NCI-H526 treated with DMSO at 0.1 percent for 48 hours (cell line): ENCODE measurements around the gene RBMS3.

ENCODE experiments used
- DNase-seq: peaks from one replicate; lab custom pipeline; 2025; lab: John Stamatoyannopoulos, UW

The RBMS3 gene

DNA sequence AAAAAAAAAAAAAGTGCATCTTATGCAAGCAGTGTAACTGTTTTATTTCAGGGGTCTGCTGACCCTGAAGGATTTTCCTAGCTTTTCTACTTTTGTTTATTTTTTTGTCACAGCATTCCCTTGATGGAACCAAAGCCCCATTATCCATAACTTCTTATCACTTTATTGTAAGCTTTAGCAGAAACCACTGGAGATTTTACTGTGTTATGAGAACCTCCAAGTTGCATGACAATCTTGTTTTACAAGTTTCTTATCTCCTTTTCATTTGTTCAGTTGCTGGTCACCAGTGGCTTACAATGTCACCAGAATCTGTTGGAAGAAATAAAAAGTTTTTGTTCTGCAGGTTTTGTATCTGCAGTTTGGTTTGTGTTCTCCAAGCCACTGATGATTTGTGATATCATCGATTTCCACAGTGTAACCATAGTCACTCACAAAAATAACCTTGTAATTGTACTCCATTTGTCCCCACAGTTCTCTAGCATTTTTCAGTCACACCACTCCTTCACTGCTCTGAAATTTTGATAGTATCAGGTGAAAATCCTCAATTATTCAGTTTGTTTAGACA, 660.0 kb downstream of the RBMS3 start:
- DNase-seq = no peak

- no peak for DNase-seq
These were observed 661.4 kb downstream of the RBMS3 start for GRCh38 chr3:29942297-29942696.

GRCh38 chr3:29949131-29949530, 668.3 kb downstream of the RBMS3 start:
- no peak for DNase-seq

- no peak for DNase-seq
These were observed 669.2 kb downstream of the RBMS3 start for GRCh38 chr3:29949940-29950616.

DNA sequence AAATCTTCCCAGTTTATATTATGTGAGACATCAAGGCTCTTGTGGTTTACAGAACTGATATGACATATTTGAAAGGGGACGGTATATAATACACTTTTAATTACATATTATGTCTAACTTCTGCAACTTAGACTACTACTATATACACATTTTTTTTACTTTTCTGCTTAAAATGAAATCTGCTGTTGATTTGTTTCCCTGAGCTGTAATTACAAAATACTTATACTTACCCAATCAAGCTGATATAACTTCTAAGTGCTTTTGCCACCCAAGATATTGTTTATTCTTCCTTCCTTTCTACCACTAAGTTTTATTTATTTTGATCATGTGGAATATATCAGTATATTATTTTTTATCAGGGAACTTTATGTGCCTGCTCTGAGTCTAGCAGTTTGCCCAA, 671.6 kb downstream of the RBMS3 start:
- no peak for DNase-seq

- no peak for DNase-seq
These were observed 674.5 kb downstream of the RBMS3 start for GRCh38 chr3:29955413-29955812.

DNA sequence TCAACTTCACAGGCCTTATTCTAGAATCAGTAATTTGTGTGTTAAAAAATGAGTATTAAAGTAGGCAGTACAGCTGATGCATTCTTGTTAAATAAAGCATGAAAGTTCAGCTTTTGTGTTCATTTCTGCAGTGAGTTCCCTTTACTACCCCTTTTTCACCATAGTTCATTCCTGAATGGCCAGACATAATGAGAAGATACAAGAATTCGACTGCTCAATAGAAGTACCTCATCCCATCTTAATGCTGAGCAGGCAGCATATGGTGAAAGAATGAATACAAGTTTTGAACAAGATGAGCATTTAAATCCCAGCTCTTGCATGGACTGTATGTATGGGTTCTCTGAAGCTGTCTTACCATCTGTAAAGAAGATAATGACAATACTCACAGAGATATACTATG, 677.9 kb downstream of the RBMS3 start:
- no peak for DNase-seq

- no peak for DNase-seq
These were observed 691.0 kb downstream of the RBMS3 start for GRCh38 chr3:29971895-29972294.

GRCh38 chr3:29972320-29972993, 691.6 kb downstream of the RBMS3 start:
- DNase-seq = no peak

- DNase-seq = no peak
These were observed 692.9 kb downstream of the RBMS3 start for GRCh38 chr3:29973763-29974162.

DNA sequence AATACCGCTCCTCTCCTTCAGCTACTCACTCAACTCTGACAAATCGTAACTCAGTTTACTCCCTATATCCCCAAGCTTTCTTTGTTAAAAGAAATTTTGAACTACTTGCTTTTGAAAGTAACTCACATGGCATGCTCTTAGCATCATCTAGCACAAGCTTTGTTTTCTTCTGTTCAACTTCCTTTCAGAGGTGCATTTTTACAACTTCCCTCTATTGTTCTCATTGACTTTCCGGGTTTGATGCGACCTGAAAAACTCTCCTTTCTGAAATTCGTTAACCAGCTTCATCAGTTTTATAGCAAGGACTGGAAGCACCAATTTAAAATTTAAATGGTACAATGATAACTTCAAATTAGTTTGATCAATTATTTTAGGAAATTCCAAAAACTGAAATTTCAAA, 696.0 kb downstream of the RBMS3 start:
- DNase-seq = no peak

DNA sequence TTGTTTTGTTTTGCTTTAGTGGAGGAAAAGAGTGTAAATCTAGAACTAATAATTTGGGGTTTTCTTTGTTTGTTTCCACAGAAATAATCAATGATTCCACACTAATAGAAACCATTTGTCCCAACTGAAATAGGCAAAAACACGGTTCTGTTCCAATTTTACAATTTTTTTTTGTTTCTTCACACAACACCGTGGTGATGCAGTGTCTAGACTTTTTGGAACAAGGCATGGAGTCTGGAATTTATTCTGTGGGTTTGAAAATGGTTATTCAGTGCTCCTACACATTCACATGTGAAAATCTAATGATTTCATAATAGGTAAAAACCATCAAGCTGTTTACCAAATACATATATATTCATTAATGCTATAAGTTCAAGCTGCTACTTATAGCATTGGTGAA, 696.5 kb downstream of the RBMS3 start:
- DNase-seq = no peak

DNA sequence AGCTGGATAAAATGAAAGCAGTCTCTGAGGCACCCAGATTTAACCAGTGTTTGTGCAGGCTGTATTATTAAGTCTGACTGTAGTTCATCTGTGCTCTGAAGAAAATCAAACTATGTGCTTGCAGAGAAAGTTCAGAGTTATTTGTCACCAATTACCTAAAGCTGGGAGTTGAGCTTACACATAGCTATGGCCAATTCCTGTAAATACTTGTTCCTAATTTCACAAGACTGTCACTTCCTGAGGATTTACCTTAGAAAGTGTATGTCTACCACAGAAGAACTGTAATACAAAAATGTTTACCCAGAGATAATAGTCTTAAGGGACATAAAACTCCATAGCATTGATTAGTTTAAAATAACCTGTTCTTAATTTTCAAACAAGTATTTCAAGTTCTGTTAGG, 697.2 kb downstream of the RBMS3 start:
- no peak for DNase-seq

DNA sequence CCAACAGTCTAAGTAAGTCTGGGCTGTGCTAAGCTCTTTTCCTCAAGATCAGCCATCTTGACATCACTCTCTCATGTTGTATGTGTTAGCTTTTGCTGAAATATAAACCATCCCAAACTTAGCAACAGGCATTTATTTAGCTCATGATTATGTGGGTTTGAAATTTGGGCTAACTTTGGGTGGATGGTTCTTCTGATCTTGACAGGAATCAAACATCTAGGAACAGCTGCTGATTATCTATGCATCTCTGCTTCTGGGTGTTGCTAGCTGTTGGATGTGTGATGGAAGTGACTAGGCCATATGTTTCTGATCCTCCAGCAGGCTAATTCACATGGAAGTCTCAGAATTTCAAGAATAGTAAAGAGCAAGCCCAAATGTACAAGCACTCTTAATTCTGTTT, 710.3 kb downstream of the RBMS3 start:
- no peak for DNase-seq

- DNase-seq = no peak
These were observed 721.9 kb downstream of the RBMS3 start for GRCh38 chr3:30002797-30003196.

- DNase-seq = no peak
These were observed 722.9 kb downstream of the RBMS3 start for GRCh38 chr3:30003741-30004140.

DNA sequence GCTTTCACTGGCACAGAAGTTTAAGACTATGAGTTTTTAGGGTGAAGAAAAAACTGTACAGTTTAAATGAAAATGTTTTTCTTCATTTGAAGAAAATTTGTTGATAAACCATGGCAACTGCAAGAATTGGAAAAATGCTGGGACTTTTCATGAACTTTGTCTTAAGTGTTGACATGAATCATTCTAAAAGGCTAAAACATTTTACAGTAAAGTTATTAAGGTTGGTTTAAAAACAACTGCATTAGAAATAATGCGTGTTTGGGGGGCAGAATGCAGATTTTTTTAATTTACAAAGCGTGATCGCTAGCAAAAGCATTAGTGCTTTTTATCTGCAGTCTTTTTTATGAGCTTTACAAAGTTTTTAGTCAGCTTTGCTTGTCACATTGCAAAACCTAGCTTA, 723.6 kb downstream of the RBMS3 start:
- DNase-seq = no peak

DNA sequence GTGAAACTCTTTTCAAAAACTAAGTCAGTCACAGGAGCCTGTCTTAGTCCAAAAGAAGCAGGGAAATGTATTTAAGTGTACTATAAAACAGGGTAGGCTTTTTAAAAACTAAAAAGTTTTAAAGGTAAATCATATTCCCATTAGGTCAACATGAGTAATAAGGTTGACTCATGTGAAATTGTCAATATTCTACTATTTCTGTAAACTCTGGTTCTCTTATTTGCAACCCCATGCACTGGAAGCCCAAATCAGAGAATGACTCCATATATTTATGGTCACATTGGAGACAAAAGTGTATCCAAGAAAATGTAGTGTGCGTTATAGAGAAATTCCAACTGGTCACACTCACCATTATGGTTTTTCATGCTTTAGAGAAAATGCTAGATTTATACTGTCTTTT, 725.2 kb downstream of the RBMS3 start:
- DNase-seq = no peak

DNA sequence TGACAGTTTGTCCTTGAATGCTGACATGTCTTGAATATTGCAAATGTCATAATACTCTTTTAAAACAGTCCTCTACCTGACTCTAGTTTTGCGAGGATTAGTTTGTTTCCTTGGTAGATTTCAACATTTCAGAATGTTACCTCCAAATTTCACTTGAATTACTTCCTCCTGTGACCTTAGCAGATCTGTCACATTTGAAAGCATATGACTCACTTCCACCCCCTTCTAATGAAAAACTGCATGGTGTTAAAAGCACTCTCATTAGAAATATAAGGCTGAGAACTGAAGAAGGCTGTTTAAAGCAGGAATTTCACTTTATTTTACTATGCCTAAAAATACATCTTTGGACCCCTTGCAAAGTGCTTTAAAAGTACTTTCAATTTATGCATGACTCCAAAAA, 726.8 kb downstream of the RBMS3 start:
- no peak for DNase-seq

- no peak for DNase-seq
These were observed 730.4 kb downstream of the RBMS3 start for GRCh38 chr3:30011237-30011803.

- DNase-seq = peak; percentile 50
These were observed 732.2 kb downstream of the RBMS3 start for GRCh38 chr3:30012941-30013543.

GRCh38 chr3:30017901-30018300, 737.0 kb downstream of the RBMS3 start:
- no peak for DNase-seq

DNA sequence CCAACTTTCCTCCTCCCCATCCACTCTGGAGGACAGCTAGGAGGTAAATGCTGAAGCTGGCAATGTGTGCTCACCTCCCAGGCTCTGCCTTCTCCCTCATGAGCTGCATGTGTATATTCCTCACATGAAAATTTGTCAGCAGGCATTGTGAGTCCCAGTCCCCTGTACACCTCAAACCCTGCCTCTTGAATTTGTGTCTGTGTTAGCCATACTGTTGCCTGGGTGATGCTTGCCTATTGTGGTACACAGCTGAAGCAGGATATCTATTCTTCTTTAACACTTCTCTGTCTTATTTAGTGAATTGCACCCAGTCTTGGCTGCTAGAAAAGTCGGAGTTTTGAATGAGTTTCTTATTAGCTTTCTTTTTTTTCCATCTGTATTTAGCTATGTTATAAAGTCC, 739.5 kb downstream of the RBMS3 start:
- no peak for DNase-seq
